HG03196 (cell line): Measurements from ENCODE around the gene RBBP7.
"Not testable (repeated sequence)": the region's sequence is repeated elsewhere in the genome, so short reads cannot be mapped to it uniquely, and the experiment has no call there.

ENCODE experiments used
- ATAC-seq: cut with Tn5 transposase; IDR thresholded peaks from one replicate; pipeline ENCODE4 v1.9.1; 2021; ENCODE audit not compliant: unreplicated experiment

Gene RBBP7

DNA sequence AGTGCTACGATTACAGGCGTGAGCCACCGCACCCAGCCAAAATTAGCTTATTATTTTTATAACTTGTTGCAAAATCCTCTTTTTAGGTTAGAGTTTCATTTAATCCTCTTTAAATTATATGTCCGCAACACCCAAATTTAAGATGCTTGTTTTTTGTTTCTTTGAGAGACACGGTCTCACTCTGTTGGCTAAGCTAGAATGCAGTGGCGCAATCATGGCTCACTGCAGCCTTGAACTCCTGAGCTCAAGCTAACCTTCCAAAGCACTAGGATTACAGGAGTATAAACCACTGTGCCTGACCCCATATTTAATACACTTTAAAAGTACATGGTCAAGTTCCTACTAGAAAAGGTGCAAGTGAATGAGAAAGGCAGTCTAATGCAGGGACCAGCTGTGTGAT is 2.2 kb downstream of the RBBP7 start:
- no peak for ATAC-seq

- no peak for ATAC-seq
Measured at GRCh38 chrX:16862829-16863228, 7.3 kb downstream of the RBBP7 start.

- no peak for ATAC-seq
Measured at GRCh38 chrX:16856744-16857143, 13.4 kb downstream of the RBBP7 start.

DNA sequence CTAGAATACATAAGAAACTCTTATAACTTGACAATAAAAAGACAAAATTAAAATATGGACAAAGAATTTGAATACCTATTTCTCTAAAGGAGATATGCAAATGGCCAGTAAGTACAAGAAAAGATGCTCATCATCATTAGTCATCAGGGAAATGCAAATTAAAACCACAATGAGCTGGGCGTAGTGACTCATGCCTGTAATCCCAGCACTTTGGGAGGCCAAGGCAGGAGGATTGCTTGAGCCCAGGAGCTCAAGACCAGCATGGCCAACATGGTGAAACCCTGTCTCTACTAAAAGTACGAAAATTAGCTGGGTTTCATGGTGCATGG is 14.1 kb downstream of the RBBP7 start:
- not testable (repeated sequence) for ATAC-seq

DNA sequence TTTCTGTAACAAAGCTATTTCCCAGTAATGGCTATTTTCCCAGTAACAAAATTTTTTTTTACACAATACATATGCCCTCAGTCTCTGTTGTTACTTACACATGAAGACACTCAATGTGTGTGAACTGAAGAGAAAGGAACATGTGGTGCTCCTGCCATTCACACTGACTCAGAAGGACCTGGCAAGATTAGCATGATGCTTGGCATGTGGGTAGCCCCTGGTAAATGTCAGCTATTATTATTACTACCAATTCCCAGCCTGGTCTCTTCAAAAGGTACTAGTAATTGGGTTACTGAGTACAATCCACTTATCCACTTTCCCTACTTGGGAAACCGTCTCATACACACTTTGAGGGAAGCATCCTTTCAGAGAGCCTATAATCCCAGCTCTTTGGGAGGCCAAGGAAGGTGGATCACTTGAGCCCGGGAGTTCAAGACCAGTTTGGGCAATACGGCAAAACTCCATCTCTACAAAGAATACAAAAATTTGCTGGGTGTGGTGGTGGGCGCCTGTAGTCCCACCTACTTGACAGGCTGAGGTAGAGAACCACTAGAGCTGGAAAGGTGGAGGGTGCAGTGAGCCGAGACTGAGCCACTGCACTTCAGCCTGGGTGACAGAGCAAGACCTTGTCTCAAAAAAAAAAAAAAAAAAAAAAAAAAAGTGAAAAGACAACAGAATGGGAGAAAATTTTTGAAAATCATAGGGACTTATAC is 14.6 kb downstream of the RBBP7 start:
- no peak for ATAC-seq

DNA sequence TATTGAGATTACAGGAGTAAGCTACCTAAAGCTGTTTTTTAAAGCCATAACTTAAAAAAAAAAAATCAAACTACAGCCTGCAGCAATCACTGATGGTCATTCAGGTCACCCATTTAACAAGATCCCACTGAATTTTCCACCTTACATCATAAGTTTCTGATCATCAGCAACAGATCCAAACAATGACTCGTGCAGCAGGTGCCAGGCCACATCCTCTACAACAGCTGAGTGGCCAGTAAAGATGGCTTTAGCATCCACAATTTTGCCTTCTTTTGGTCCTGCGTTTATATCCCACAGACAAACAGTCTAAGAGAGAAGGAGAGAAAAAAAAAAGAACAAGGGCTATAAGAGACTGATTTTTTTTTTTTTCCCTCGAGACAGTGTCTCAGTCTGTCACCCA is 16.6 kb downstream of the RBBP7 start:
- no peak for ATAC-seq

DNA sequence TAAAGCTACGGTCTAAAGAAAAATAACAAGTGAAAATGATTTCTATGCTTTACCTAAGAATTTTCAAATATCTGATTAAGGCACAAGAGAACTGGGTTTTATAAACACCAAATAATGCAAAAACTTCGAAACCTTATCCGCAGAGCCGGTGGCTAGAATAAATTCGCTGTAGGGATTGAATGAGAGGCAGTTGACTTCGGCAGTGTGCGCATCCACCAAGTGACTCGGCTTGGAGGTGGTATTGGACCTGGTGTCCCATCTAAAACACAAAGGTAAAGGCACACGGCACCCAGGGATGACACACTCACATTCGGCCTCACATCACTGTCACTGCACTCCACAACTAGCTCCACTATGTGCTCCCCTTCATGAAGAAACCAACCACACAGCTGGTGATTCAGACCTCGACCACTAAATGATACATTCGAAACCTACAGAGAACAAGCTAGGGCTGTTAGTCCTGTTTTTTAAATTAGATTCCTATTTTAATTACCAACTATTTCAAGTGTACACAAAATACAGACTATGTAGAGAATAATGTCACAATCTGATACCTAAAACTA is 17.5 kb downstream of the RBBP7 start:
- ATAC-seq = no peak

DNA sequence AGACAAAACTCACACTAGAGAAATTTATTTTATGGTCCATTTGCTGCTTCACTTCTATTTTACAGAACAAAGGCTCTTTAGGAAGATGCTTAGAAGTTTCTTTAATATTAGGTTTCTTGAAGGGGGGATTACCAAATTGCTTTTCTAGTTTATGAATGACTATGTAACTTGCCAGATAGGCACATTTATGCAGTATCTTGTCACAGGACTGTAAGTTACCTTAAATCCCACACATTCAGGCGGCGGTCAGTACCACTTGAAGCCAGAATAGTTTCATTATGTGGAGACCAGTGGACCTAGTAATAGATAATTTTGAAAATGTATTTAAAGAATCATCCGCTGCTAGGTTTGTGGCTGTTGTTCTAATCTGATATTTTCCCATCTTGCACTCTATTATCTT is 18.3 kb downstream of the RBBP7 start:
- no peak for ATAC-seq

DNA sequence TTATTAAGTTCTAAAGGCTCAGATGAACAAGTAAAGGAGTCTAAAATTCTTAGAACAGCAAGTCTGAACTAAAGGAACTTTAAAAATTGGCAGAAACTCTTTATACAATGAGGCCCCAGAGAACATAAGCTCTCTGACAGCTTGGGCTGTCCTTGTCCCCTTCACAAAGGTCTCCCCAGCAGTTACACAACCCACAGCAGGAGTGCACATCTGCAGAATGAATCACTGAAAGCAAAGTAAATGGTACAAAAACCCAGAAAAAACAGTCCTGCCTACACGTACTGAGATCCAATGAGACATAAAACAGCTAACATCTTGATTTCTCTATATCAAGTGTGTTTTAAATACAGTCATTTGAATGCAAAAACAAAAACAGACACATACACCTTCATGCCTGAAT is 18.7 kb downstream of the RBBP7 start:
- ATAC-seq = no peak

- no peak for ATAC-seq
Measured at GRCh38 chrX:16848541-16848940, 21.6 kb downstream of the RBBP7 start.

- no peak for ATAC-seq
Measured at GRCh38 chrX:16845686-16846085, 24.5 kb downstream of the RBBP7 start.

GRCh38 chrX:16843208-16843909 is 26.8 kb downstream of the RBBP7 start:
- no peak for ATAC-seq

DNA sequence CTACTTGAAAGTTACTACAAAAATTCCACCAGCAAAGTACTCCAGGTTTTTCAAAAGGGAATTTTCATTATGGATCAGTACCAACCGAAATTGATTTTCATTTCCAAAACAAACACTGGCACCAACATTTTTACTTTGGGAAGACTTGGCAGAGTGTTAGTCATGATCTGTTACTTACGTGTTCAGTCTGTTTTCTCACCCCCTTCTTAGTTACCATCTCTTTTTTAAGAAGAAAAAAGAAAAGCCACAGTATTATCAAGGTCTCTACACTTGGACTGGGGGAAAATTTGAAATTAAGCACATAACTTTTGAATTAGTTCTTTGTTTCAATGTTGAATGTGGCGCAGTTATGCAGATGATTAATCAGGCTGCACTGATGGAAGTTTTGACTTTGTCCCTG is 27.5 kb downstream of the RBBP7 start:
- ATAC-seq = no peak

- ATAC-seq = no peak
Measured at GRCh38 chrX:16839852-16840460, 30.2 kb downstream of the RBBP7 start.

- ATAC-seq = no peak
Measured at GRCh38 chrX:16839219-16839851, 30.8 kb downstream of the RBBP7 start.

DNA sequence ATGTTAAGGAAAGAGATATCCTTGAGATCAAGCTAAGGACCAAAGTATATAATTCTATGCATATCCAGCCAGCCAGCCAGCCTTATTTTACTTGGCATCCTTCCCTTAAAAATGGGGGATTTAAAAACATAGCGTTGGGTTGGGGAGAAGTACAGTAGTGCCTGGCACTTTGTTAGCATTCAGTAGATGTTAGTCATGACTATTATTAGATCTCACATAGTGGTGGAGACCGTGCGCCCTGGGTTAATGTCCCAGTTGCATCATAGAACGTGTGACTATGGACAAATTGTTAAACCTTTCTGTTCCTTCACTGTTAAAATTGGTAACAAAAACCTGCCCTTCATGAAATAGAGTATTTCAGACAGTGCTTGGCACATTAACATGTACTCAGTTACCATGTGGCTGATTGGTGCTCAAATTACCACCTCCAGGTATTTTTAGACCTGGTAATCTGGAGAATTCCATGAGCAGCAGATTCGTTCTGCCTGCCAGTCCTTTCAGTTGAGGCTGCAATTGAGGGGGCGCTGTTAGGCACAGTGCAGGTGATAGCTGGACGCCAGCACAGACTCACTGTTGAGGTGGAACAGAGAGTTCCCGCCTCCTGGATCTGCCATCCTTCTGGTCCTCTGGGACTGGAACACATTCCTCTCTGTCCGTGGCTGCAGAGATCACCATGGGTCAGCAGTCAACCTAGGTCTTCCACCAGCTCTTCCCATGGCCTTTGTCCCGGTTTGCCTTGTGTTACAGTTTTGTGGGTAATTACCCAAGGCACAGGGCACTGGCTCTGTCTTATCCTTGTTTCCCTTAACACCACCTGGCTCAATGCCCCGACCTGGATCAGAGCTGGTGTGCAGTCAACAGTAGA is 31.7 kb downstream of the RBBP7 start:
- ATAC-seq = no peak

DNA sequence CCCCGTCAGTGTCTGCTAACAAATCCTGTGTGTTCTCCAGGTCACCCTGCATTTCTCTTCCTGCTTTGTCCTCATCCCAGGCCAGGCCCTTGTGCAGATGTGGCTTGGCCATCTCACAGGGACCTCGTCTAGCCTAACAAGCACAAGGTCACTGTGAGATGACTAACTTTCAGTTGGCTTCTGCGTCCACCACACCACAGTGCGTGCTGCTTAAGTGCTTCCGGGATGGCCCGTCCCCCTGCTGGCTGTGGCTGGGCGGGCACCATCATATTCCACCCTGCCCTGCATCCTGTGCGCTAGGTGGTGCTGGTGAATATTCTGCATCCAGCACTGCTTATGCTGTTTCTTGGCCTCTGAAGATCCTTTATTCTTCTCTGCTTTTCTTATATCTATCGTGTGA is 33.8 kb downstream of the RBBP7 start:
- no peak for ATAC-seq

GRCh38 chrX:16834806-16835205 is 35.4 kb downstream of the RBBP7 start:
- ATAC-seq = no peak

DNA sequence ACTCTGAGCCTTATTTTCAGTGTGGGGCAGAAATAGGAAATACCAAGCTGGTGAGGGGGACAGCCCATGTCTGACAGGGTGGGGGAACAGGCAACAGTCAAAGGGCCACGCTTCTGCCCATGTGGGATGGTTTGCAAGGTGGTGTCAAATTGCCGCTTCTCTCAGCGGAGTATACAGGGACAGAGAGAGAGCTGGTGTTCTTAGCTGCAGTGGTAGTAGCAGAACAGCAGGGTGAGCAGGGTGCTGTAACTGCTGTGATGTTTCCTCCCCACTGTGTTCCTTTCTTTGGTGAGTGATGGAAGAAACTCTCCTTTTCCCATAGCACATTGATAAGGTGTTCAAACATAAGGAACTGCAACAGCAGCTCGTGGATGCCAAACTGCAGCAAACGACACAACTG is 37.9 kb downstream of the RBBP7 start:
- no peak for ATAC-seq

GRCh38 chrX:16828124-16828908 is 41.8 kb downstream of the RBBP7 start:
- no peak for ATAC-seq
